ENCODE data around the gene HCN1.

DNA sequence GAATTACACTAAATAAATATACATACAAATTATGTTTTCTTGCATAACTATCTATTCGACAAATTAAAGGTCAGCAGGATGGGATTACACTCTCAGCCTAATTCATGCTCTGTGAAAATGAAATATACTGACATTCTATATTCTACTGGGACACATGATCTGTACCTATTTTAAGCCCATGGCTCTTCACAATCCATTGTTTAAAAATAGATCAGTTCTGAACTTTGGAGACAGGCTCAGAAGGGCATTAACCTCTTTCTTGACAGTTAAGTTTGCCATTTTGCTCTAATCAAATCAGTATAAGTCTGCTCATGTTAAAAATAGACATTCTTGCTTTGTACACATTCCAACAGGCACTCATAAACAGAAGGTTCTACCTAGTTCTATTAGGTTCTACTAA is 361.2 kb downstream of the HCN1 start:
- no peak for TF ChIP-seq ZNF565 (CRISPR knock-in tag; conservative IDR thresholded peaks at IDR 0.05; ENCODE audit: low read depth)
- no peak for TF ChIP-seq CREB5 (CRISPR knock-in tag; IDR thresholded peaks at IDR 0.05; ENCODE audit: low read depth)
